ENCODE data around the gene L3MBTL1. TPM values are rescaled to one million over a fixed set of nuclear protein-coding genes. Genes with fewer than 3 reads are reported as not detected.

Gene L3MBTL1
- total RNA-seq, 3 donors from 2014 or later: 6.4 to 13.1 (median 10.7) TPM

DNA sequence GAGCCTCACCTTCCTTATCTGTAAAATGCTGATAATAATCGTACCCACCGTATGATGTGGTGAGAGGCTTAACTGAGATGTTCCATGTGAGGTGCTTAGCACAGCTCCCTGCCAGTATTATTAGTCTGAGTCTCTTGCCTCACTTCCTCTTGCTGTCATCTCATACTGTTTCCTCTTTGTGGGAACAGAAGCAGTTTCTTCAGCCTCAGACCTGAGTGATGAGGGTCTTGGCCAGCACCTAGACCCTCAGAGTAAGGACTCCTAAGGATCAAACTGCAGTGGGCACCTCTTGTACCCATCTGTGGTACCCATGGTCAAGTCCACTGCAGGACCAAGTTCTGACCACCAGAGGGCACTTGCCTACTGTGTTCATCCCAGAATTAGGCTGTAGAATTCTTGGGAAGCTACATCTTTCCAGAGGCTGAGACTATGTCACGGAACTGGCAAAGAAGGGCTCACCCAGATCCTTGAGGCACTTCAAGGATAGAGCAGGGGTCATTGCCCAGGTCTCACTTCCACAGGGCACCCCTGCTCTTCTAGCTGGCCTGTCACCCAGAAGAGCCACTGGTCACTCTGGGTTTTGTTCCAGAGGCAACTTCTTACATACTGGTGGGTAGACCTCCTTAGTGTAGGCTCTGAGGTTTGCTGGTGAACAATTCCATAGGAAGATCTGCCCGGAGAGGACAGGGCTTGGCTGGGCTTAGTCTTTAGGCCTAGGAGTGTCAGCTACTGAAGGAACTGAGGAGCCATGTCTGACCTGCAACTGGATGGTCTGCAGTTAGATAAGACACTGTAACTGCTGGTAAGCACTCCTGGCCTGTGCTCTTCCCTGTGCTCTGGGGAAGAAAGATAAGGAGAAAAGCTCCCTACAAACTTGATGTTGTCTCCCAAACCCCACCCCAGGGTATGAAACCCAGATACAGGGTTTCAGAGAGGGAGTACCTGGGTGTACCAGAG, 30.7 kb downstream of the L3MBTL1 start:
- DNase-seq: peak in 2 of 3 donors; percentile 77 to 91
- Histone ChIP-seq H3K36me3 (ENCODE audit: low read depth) (no peaks in the 10 kb centered on the region), H3K9me3 (no peaks in the 10 kb centered on the region), H3K4me3 (no peak overlapping the region), H3K4me1 (ENCODE audit: low read depth) (no peaks in the 10 kb centered on the region)
- ATAC-seq: peak; percentile 74
- TF ChIP-seq, protein P1, sequence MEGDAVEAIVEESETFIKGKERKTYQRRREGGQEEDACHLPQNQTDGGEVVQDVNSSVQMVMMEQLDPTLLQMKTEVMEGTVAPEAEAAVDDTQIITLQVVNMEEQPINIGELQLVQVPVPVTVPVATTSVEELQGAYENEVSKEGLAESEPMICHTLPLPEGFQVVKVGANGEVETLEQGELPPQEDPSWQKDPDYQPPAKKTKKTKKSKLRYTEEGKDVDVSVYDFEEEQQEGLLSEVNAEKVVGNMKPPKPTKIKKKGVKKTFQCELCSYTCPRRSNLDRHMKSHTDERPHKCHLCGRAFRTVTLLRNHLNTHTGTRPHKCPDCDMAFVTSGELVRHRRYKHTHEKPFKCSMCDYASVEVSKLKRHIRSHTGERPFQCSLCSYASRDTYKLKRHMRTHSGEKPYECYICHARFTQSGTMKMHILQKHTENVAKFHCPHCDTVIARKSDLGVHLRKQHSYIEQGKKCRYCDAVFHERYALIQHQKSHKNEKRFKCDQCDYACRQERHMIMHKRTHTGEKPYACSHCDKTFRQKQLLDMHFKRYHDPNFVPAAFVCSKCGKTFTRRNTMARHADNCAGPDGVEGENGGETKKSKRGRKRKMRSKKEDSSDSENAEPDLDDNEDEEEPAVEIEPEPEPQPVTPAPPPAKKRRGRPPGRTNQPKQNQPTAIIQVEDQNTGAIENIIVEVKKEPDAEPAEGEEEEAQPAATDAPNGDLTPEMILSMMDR (IDR thresholded peaks at IDR 0.05): peak; percentile 76
- intact Hi-C loops (cut with DNase I, micrococcal nuclease): no loop called here

GRCh38 chr20:43538878-43539700, 31.6 kb downstream of the L3MBTL1 start:
- no peaks in the 10 kb centered on the region for H3K4me1 ChIP-seq (ENCODE audit: low read depth)
- intact Hi-C loops (cut with DNase I, micrococcal nuclease): no loop called here
- no peaks in the 10 kb centered on the region for H3K36me3 ChIP-seq (ENCODE audit: low read depth)
- no peak for ATAC-seq
- no peaks in the 10 kb centered on the region for H3K9me3 ChIP-seq
- no peak overlapping the region for H3K4me3 ChIP-seq
- TF ChIP-seq, protein P1 (IDR thresholded peaks at IDR 0.05): no peak
- no peak for DNase-seq

DNA sequence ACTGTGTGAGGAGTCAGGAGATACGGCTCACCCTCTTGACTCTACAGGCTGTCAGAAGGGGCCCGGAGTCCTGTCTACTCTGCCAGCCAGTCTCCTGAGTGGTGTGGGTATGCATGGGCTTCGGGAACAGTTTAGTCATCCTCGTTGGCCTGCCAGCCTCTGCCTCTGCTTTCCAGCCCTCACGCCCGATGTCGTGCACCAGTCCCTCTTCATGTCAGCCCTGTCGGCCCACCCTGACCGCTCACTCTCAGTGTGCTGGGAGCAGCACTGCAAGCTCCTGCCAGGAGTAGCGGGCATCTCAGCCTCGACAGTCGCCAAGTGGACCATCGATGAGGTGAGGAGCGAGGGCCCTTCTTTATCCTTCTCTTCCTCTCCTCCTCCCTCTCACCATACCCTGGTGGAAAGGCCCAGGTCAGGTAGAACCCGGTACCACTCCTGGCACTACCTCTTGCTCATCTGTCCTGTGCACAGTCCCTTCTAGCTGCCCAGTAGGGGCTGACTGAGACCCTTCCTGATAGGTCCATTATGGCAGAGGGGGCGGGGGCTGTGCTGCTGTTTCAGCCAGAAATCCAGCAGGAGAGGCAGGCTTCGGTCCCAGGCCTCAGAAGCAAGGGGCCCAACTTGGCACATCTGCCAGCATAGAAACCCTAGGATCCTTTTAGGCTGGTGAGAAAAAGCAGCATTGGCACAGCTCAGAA, 32.6 kb downstream of the L3MBTL1 start:
- DNase-seq (no peak), ATAC-seq (no peak)
- intact Hi-C loops (cut with DNase I, micrococcal nuclease): no loop called here
- TF ChIP-seq, protein P1 (IDR thresholded peaks at IDR 0.05): no peak
- Histone ChIP-seq H3K4me1 (ENCODE audit: low read depth) (no peaks in the 10 kb centered on the region), H3K9me3 (no peaks in the 10 kb centered on the region), H3K36me3 (ENCODE audit: low read depth) (no peaks in the 10 kb centered on the region), H3K4me3 (no peak overlapping the region)

DNA sequence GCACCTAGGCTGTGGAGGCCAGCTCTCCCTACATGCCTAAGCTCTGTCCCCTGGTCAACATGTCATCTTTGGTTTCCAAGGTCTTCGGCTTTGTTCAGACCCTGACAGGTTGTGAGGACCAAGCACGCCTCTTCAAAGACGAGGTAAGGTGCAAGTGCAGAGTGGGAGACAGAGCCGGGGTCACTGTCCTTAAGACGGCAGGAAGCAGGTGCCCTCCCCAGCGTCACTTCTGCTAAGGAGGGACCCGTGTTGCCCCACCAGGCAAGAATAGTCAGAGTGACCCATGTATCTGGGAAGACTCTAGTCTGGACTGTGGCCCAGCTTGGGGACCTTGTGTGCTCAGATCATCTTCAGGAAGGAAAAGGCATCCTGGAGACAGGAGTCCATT, 33.2 kb downstream of the L3MBTL1 start:
- intact Hi-C loops (cut with DNase I, micrococcal nuclease): no loop called here
- H3K4me1 ChIP-seq (ENCODE audit: low read depth): no peaks in the 10 kb centered on the region
- ATAC-seq: no peak
- H3K9me3 ChIP-seq: no peaks in the 10 kb centered on the region
- H3K4me3 ChIP-seq: no peak overlapping the region
- no peak for DNase-seq
- no peaks in the 10 kb centered on the region for H3K36me3 ChIP-seq (ENCODE audit: low read depth)
- TF ChIP-seq, protein P1 (IDR thresholded peaks at IDR 0.05): no peak

DNA sequence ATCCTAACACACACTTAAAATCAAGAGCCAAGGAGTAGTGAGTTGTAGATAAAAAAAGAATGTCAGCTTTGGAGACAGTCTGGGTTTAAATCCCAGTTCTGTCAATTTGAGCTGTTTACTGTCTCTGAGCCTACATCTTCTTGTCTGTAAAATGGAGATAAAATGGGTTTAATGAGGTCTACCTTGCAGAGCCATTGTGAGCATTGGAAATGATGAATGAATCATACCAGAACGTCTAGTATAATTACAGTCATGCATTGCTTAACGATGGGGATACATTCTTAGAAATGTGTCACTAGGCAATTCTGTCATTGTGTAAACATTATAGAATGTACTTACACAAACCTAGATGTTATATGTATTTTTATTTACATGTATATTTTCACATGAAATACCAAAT, 33.7 kb downstream of the L3MBTL1 start:
- DNase-seq (no peak), ATAC-seq (peak; percentile 78)
- intact Hi-C loops (cut with DNase I, micrococcal nuclease): no loop called here

More for the DNA sequence above, 33.7 kb downstream of the L3MBTL1 start:
- no peaks in the 10 kb centered on the region for H3K36me3 ChIP-seq (ENCODE audit: low read depth)
- H3K4me3 ChIP-seq: no peak overlapping the region
- no peaks in the 10 kb centered on the region for H3K9me3 ChIP-seq
- TF ChIP-seq, protein P1 (IDR thresholded peaks at IDR 0.05): no peak
- no peaks in the 10 kb centered on the region for H3K4me1 ChIP-seq (ENCODE audit: low read depth)
